NCI-H510A (cell line): ENCODE data around the gene RAB3IP.
"Not testable (repeated sequence)": the region's sequence is repeated elsewhere in the genome, so short reads cannot be mapped to it uniquely, and the experiment has no call there.

Experiments
- DNase-seq: peaks from one replicate; lab custom pipeline; 2025; lab: John Stamatoyannopoulos, UW

The RAB3IP gene

DNA sequence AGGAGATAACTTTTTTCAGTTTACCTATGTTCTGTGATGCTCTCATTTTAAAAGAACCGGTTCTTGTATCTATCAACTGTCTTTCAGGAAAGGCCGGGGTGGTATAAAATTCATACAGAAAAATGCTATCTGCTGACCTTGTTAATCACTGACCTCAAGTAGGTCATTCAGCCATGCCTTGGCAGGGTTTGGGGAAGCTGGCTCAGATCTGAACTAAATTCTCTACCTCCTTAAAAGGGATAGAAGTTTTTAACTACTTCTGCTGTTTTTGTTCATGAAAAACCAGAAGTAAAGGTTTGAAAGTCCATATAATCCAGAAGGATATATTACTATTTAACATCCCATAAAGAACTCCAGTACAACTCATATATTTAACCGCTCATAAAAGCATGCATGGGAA is 96.4 kb downstream of the RAB3IP start:
- DNase-seq = no peak

DNA sequence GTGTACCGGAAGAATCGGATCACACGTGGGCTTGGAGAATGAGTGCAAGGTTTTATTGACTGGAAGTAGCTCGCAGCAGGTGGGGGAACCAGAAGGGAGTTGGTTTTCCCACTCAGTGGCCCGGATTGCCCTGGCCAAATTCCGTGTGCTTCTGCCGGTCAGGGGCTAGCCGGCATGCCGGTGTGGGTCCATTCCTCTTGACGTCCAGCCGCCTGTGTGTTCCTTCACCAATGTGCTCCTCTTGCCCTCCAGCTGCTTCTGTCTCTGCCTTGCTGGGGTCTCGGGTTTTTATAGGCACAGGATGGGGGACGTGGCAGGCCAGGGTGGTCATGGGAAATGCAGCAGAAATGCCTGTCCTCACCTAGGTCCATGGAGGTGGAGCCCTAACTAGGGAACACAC is 97.4 kb downstream of the RAB3IP start:
- DNase-seq = no peak

DNA sequence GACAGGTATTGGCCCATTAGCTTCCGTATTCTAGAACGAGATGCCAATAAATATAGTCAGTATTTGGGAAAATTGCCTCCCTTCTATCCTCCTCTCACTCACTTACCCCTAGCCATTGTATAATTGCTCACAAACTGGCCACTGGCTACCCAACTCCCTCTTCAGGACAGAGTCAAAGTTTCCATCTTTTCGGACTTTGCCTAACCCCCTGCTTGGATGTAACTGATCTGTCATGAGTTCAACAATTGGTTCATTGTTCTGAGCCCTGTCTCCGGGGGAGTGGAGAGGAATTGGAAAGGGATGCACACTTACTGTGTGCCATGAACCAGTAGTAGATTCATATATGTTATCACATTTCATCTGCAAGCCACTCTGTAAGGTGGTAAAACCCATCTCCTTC is 98.5 kb downstream of the RAB3IP start:
- DNase-seq = no peak

DNA sequence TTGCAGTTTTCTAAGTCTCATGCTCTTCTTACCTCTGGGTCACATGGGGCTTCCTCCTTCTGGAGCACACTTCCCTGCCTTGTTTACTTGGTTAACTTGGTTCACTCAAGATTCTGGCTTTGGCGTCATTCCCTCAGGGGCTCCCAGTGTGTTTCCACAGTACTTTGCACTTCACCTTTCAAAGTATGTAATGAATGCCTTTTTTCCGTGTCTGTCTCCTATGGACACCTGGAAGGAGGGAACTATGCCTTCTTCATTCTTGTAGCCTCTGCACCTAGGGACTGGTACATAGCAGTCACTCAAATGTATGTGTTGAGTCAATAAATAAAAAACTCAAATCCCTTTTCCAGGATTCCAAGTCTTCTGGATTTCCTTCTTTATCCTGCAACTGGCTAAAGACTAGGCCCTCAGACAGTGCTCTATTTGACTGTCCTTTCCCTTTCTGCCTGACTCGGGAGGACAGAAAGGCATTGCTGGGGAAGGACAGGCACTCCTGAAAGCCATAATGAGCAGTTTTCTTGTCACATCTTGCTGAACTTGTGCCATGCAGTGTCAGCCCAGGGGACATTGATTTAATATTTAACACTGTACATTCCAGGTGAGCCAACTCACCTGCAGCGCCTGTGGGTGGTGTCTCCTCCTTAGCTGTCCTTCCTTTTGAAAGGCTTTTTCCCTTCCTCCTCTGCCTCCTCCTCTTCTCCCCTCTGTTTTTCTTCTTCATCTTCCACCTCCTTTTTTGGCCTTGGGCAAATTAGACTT is 99.2 kb downstream of the RAB3IP start:
- no peak for DNase-seq

DNA sequence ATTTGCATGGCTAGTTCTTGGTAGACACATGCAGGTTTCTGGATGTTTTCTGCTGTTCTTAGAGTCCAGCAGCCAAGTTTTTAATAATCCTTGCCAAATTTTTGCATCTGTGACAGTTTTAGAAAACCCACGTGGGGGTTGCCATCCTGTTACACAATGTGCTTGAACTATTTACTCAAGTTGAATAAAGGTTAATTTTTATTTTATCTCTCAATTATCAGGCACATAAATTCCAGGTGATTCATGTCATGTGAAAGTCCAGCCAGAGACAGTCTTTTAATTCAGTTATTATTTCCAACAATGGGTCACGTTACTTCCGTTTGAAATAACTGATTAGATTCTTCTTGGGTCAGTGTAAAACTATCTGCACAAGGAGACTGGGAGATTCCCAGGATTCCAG is 102.1 kb downstream of the RAB3IP start:
- DNase-seq = no peak

DNA sequence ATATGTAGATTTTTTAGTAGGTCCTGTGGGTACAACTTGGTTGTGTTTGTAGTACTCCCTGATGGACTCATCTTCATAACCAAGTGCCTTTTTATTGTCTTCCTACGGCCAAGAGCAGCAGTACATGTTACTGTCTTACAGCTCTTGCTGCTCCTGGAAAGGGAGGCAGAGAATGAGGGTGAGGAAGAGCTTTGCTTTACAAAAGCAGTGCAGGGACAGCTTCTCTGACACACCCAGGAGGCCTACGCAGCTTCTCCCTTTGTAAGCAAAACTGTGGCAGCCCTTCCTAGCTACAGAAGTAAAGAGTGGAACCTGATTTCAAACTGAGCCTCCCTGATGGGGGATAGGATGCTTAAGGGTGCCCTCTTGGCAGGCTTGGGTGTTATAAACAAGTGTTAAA is 104.9 kb downstream of the RAB3IP start:
- DNase-seq = no peak

DNA sequence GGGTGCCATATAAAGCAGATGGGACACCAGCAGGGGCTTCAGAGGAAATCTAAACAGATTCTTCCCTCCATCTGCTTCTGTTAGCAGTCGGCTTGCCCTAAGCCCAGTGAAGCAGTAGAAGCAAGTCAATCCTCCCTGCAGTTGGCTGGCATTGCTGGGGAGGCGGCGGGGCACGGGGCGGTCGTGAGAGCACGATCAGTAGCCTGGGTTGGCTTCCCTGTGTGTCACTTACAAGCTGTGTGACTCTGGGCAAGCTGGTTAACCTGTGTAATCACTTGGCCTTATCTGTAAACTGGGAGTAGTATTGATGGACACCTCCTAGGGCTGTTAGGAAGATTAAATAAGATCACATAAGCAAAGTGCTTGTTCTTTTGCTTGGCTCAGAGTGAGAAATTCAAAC is 105.8 kb downstream of the RAB3IP start:
- no peak for DNase-seq

DNA sequence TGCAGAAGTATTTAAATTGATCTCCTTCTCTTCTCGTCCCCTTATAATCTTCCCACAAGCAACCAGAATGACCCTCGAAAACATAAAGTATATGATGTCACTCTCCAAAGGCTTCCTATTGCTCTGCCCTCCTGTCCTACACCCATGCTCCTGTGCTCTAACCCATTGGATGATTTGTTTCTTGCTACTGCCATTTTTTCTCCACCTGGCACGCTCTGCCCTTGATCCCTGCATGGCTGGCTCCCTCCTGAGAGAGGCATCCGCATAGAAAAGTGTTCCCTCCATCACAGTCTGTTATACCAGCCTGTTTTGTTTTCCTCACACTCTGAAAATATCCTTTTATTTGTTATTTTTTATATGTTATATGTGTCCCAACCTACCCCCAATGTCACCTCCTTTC is 106.2 kb downstream of the RAB3IP start:
- no peak for DNase-seq

DNA sequence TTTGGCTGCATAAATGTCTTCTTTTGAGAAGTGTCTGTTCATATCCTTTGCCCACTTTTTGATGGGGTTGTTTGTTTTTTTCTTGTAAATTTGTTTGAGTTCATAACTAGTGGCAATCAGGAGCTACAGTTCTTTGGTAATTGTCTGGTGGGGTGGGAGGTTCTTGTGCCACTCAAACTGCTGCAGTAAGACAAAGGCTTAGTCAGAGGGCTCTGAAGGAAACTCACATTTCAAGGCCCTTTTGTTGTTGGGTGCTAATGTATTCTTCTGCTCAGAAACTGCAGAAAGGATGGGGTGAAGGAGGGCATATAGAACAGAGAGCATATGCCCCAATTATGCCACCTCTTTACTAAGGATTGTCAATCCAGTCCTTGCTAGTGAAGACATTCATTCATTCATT is 108.3 kb downstream of the RAB3IP start:
- no peak for DNase-seq

DNA sequence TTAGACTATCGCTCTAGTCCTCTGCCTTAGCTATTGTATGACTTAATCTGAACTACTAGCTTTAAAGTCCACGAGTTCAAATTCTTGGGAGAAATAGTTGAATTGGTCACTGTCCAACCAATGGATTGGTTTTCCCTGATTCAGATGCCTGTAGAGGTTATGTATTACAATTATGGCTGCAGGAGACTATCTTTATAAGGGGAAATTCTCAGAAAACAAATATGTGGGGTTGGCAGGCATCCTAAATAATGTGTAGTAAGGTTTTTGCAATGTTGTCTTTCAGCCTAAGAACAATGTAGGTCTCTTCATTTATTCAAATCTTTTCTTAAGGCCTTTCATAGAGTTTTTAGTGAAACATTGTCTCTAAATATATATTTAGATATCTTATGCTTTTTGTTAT is 113.3 kb downstream of the RAB3IP start:
- DNase-seq = no peak

DNA sequence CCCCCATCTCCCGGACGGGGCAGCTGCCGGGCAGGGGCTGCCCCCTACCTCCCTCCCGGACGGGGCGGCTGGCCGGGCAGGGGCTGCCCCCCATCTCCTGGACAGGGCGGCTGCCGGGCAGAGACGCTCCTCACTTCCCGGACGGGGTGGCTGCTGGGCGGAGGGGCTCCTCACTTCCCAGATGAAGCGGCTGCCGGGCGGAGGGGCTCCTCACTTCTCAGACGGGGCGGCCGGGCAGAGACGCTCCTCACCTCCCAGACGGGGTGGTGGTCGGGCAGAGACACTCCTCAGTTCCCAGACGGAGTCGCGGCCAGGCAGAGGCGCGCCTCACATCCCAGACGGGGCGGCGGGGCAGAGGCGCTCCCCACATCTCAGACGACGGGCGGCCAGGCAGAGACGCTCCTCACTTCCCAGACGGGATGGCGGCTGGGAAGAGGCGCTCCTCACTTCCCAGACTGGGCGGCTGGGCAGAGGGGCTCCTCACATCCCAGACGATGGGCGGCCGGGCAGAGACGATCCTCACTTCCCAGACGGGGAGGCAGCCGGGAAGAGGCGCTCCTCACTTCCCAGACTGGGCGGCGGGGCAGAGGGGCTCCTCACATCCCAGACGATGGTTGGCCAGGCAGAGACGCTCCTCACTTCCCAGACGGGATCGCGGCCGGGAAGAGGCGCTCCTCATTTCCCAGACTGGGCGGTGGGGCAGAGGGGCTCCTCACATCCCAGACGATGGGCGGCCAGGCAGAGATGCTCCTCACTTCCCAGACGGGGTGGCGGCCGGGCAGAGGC is 114.7 kb downstream of the RAB3IP start:
- not testable (repeated sequence) for DNase-seq

DNA sequence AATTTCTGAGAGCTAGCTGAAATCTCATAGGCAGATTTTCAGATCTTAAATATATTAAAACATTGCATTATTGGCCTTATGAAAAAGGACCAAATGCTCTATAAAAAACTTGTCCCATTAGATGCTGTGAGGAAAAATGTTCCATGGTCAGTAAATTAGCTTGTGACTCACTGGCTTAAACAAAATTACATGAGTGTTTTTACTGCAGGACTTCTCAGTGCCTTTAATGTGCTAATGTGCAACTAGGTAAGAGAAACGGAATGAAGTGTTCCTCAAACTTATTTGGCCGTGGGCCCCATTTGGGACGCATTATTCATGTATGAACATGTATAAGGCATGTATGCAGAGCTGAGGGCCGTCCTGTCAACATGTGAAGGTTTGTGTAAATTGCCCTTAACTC is 128.0 kb downstream of the RAB3IP start:
- DNase-seq = no peak

DNA sequence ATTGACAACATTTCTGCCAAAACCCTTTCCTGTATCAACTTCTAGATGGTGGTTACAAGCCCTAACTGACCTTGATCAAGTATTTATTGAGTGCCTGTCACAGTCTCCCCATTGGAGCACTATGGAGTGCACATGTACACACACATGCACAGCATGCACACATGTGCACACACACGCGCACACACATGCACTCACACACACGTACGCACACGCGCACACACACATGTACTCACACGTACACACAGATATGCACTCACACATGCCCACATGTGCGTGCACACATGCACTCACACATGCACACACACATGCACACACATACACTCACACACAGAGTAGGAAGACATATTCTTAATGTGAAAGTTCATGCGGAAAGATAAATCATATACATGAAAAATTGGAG is 130.0 kb downstream of the RAB3IP start:
- no peak for DNase-seq

DNA sequence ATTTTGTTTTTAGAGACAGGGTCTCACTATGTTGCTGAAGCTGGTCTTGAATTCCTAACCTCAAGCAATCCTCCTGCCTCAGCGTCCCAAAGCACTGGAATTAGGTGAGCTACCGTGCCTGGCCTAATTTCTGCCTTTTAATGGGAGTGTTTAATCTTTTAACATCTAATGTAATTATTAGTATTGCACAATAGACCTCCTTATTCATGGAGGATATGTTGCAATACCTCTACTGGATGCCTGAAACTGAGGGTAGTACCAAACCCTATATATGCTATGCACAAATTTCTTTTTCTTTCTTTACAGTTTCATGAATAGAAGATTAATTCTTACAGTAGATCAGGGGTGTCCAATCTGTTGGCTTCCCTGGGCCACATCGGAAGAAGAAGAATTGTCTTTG is 134.1 kb downstream of the RAB3IP start:
- DNase-seq = no peak
